ENCODE measurements around the gene APOC3. TPM values are rescaled to one million over a fixed set of nuclear protein-coding genes. Genes with fewer than 3 reads are reported as not detected.

The APOC3 gene
- total and polyA plus RNA-seq, 11 donors: 0.39 to 9.9 TPM; not detected in 9

GRCh38 chr11:116882386-116882785 is 52.7 kb downstream of the APOC3 start:
- peaks cover 0 to 7% (median 0%) of the 10 kb centered on the region in 9 donors for H3K36me3 ChIP-seq
- intact Hi-C loops (cut with DNase I): loop anchor here in 3 of 10 donors (2.0 to 5.0 kb wide), 3 partner anchors 216 to 345 kb away; partner anchors contain the start of gene SIK3 (in 1 of the 3)
- H3K9me3 ChIP-seq: no peaks in the 10 kb centered on the region
- DNase-seq (no peak), ATAC-seq (no peak)
- H3K27ac ChIP-seq: no peak overlapping the region
- no peaks in the 10 kb centered on the region for H3K27me3 ChIP-seq
- peaks cover 0 to 28% (median 8%) of the 10 kb centered on the region in 12 donors for H3K4me1 ChIP-seq
- TF ChIP-seq CTCF (IDR thresholded peaks at IDR 0.05) (no peak), POLR2A (IDR thresholded peaks at IDR 0.05) (no peak)
- no peak overlapping the region for H3K4me3 ChIP-seq

Other genes with a start within 250 kb of the APOC3 start
- 10 to 100 TPM in 1 of 9 donors, 1 to 10 TPM in 8; 5.8 to 10.0 (median 7.1) TPM for gene BUD13, start 56.9 kb upstream of the APOC3 start, total RNA-seq
- 1 to 10 TPM; 4.3 to 8.5 TPM for gene BUD13, start 56.9 kb upstream of the APOC3 start, polyA plus RNA-seq
- gene ZPR1, start 41.9 kb upstream of the APOC3 start, total RNA-seq: 10 to 100 TPM in 8 of 9 donors, 1 to 10 TPM in 1; 9.7 to 48.7 (median 27.1) TPM
- gene ZPR1, start 41.9 kb upstream of the APOC3 start, polyA plus RNA-seq: 10 to 100 TPM in 1 of 2 donors, 1 to 10 TPM in 1; 6.2 to 59.4 TPM
- gene APOA5, start 38.0 kb upstream of the APOC3 start, total RNA-seq: not detected
- not detected for gene APOA5, start 38.0 kb upstream of the APOC3 start, polyA plus RNA-seq
- not detected for gene APOA4, start 6.6 kb upstream of the APOC3 start, total RNA-seq
- under 1 TPM in 1 of 2 donors, not detected in 1; 0.86 TPM for gene APOA4, start 6.6 kb upstream of the APOC3 start, polyA plus RNA-seq
- 100 to 1,000 TPM in 2 of 9 donors, 10 to 100 TPM in 6, 1 to 10 TPM in 1; 10.0 to 383 (median 59.3) TPM for gene APOA1, start 7.7 kb downstream of the APOC3 start, total RNA-seq
- 100 to 1,000 TPM in 1 of 2 donors, 10 to 100 TPM in 1; 87.7 to 422 TPM for gene APOA1, start 7.7 kb downstream of the APOC3 start, polyA plus RNA-seq